ENCODE data around the gene RNU5B-1. TPM values are rescaled to one million over a fixed set of nuclear protein-coding genes. Genes with fewer than 3 reads are reported as not detected.
"Not testable (repeated sequence)": the region's sequence is repeated elsewhere in the genome, so short reads cannot be mapped to it uniquely, and the experiment has no call there.

The RNU5B-1 gene
- polyA plus RNA-seq, 3 donors, result not detected

- H3K4me3 ChIP-seq (replicated peaks in 1 of 3; ENCODE audit: low read depth in 2 of 3, low read length in 3 of 3); H3K4me1 Mint-ChIP-seq; H3K4me1 ChIP-seq (ENCODE audit: control insufficient read depth in 1 of 2, insufficient read depth in 2 of 2, low read length in 2 of 2); H3K27ac Mint-ChIP-seq; H3K27ac ChIP-seq (ENCODE audit: low read depth in 1 of 2, low read length in 2 of 2); H4K20me1 ChIP-seq (ENCODE audit: insufficient read depth, low read length); H3K4me3 Mint-ChIP-seq; H3K27me3 ChIP-seq (ENCODE audit: control insufficient read depth in 2 of 2, insufficient read depth in 2 of 2, low read length in 2 of 2); H3K9ac ChIP-seq (ENCODE audit: insufficient read depth, low read length, poor library complexity, severe bottlenecking); H3K9me3 Mint-ChIP-seq; H2AFZ ChIP-seq (ENCODE audit: insufficient read depth, low read depth, low read length, poor library complexity, severe bottlenecking); H3K79me2 ChIP-seq (ENCODE audit: insufficient read depth, low read length); H3K27me3 Mint-ChIP-seq (ENCODE audit: low read depth in 3 of 3); H3K9me3 ChIP-seq (replicated peaks in 1 of 2; ENCODE audit: control insufficient read depth in 1 of 2, insufficient read depth in 1 of 2, low read length in 2 of 2); H3K4me2 ChIP-seq (replicated peaks; ENCODE audit: extremely low read depth, low read length, poor library complexity, severe bottlenecking); intact Hi-C loops (cut with micrococcal nuclease): not testable (repeated sequence)
- 64% methylated on average over 11 of the region's 15 CpGs for WGBS (ENCODE audit: insufficient coverage)
- H3K36me3 Mint-ChIP-seq, result peaks cover 9 to 13% of the 10 kb centered on the region in 2 donors
- peak in 2 of 3 donors; percentile 6 to 13 for DNase-seq
- H3K36me3 ChIP-seq (replicated peaks in 1 of 2; ENCODE audit: control insufficient read depth in 1 of 2, insufficient read depth in 2 of 2, low read length in 2 of 2), result peaks cover 0 to 12% of the 10 kb centered on the region in 2 donors
- peak; percentile 54 for TF ChIP-seq CTCF (IDR thresholded peaks at IDR 0.05)
Measured at GRCh38 chr15:65270811-65271545, 33.5 kb upstream of the RNU5B-1 start.

- no peak for DNase-seq
- Histone ChIP-seq H3K9ac (ENCODE audit: insufficient read depth, low read length, poor library complexity, severe bottlenecking) (no peak overlapping the region), H3K79me2 (ENCODE audit: insufficient read depth, low read length) (no peaks in the 10 kb centered on the region), H3K27ac (ENCODE audit: low read depth in 1 of 2, low read length in 2 of 2) (no peak overlapping the region), H3K4me1 (ENCODE audit: control insufficient read depth in 1 of 2, insufficient read depth in 2 of 2, low read length in 2 of 2) (no peaks in the 10 kb centered on the region), H4K20me1 (ENCODE audit: insufficient read depth, low read length) (no peaks in the 10 kb centered on the region), H3K4me2 (replicated peaks; ENCODE audit: extremely low read depth, low read length, poor library complexity, severe bottlenecking) (no peak overlapping the region), H3K36me3 (replicated peaks in 1 of 2; ENCODE audit: control insufficient read depth in 1 of 2, insufficient read depth in 2 of 2, low read length in 2 of 2) (peaks cover 0 to 2% of the 10 kb centered on the region in 2 donors), H3K9me3 (replicated peaks in 1 of 2; ENCODE audit: control insufficient read depth in 1 of 2, insufficient read depth in 1 of 2, low read length in 2 of 2) (no peaks in the 10 kb centered on the region), H3K27me3 (ENCODE audit: control insufficient read depth in 2 of 2, insufficient read depth in 2 of 2, low read length in 2 of 2) (no peaks in the 10 kb centered on the region), H2AFZ (ENCODE audit: insufficient read depth, low read depth, low read length, poor library complexity, severe bottlenecking) (no peak overlapping the region), H3K4me3 (replicated peaks in 1 of 3; ENCODE audit: low read depth in 2 of 3, low read length in 3 of 3) (no peak overlapping the region)
- TF ChIP-seq CTCF (IDR thresholded peaks at IDR 0.05), result no peak
- intact Hi-C loops (cut with micrococcal nuclease), result no loop called here
- no peak overlapping the region for H3K4me3 Mint-ChIP-seq
- peaks cover 4% of the 10 kb centered on the region for H3K4me1 Mint-ChIP-seq
- H3K9me3 Mint-ChIP-seq, result no peaks in the 10 kb centered on the region
- H3K27ac Mint-ChIP-seq, result no peak overlapping the region
- peaks cover 0 to 10% of the 10 kb centered on the region in 2 donors for H3K36me3 Mint-ChIP-seq
- no CpG with 5 or more reads among the region's 4 CpGs for WGBS (ENCODE audit: insufficient coverage)
- no peaks in the 10 kb centered on the region for H3K27me3 Mint-ChIP-seq (ENCODE audit: low read depth in 3 of 3)
Measured at GRCh38 chr15:65275104-65275727, 29.3 kb upstream of the RNU5B-1 start.

All from CD14-positive monocyte (primary cell).